Measurements from ENCODE around the gene ALDH18A1.

The ALDH18A1 gene

GRCh38 chr10:95559471-95559870, 97.0 kb downstream of the ALDH18A1 start:
- whole genome bisulfite sequencing (ENCODE audit: insufficient coverage, insufficient read length), result no CpG with 5 or more reads among the region's 4 CpGs
- Histone ChIP-seq H3K36me3 (ENCODE audit: control insufficient read depth, insufficient read depth, low read length) (no peaks in the 10 kb centered on the region), H3K27ac (ENCODE audit: low read length) (no peak overlapping the region), H3K4me3 (ENCODE audit: low read length) (no peak overlapping the region; the same call in 1 of the 2 replicates), H3K9me3 (ENCODE audit: control insufficient read depth, insufficient read depth, low read length) (no peaks in the 10 kb centered on the region), H3K4me1 (ENCODE audit: control insufficient read depth, insufficient read depth, low read length) (peaks cover 10% of the 10 kb centered on the region), H3K27me3 (ENCODE audit: control insufficient read depth, insufficient read depth, low read length) (no peaks in the 10 kb centered on the region)
- DNase-seq (ENCODE audit: low read depth, low spot score), result no peak

- no CpG with 5 or more reads among the region's 1 CpG for WGBS (ENCODE audit: insufficient coverage, insufficient read length)
- H3K27ac ChIP-seq (ENCODE audit: low read length), result no peak overlapping the region
- no peaks in the 10 kb centered on the region for H3K27me3 ChIP-seq (ENCODE audit: control insufficient read depth, insufficient read depth, low read length)
- peaks cover 10% of the 10 kb centered on the region for H3K4me1 ChIP-seq (ENCODE audit: control insufficient read depth, insufficient read depth, low read length)
- H3K9me3 ChIP-seq (ENCODE audit: control insufficient read depth, insufficient read depth, low read length), result no peaks in the 10 kb centered on the region
- no peaks in the 10 kb centered on the region for H3K36me3 ChIP-seq (ENCODE audit: control insufficient read depth, insufficient read depth, low read length)
- no peak overlapping the region for H3K4me3 ChIP-seq (ENCODE audit: low read length)
- DNase-seq (ENCODE audit: low read depth, low spot score), result no peak
Measured at GRCh38 chr10:95558593-95559320, 97.8 kb downstream of the ALDH18A1 start.

GRCh38 chr10:95556994-95557767, 99.3 kb downstream of the ALDH18A1 start:
- no peak overlapping the region for H3K27ac ChIP-seq (ENCODE audit: low read length)
- no CpG with 5 or more reads among the region's 8 CpGs for WGBS (ENCODE audit: insufficient coverage, insufficient read length)
- no peaks in the 10 kb centered on the region for H3K27me3 ChIP-seq (ENCODE audit: control insufficient read depth, insufficient read depth, low read length)
- H3K4me3 ChIP-seq (ENCODE audit: low read length), result no peak overlapping the region
- DNase-seq (ENCODE audit: low read depth, low spot score), result no peak
- peaks cover 10% of the 10 kb centered on the region for H3K4me1 ChIP-seq (ENCODE audit: control insufficient read depth, insufficient read depth, low read length)
- no peaks in the 10 kb centered on the region for H3K36me3 ChIP-seq (ENCODE audit: control insufficient read depth, insufficient read depth, low read length)
- H3K9me3 ChIP-seq (ENCODE audit: control insufficient read depth, insufficient read depth, low read length), result no peaks in the 10 kb centered on the region

Measured in iPS DF 6.9 (cell line).